GM19467 (cell line): ENCODE data around the gene FICD.
A peak's percentile ranks its signal among the peaks of the same experiment; 100 is the strongest.

ENCODE experiments used
- ATAC-seq: cut with Tn5 transposase; IDR thresholded peaks from one replicate; pipeline ENCODE4 v1.9.1; 2021; ENCODE audit warnings: mild to moderate bottlenecking, moderate library complexity; ENCODE audit not compliant: unreplicated experiment

The FICD gene

DNA sequence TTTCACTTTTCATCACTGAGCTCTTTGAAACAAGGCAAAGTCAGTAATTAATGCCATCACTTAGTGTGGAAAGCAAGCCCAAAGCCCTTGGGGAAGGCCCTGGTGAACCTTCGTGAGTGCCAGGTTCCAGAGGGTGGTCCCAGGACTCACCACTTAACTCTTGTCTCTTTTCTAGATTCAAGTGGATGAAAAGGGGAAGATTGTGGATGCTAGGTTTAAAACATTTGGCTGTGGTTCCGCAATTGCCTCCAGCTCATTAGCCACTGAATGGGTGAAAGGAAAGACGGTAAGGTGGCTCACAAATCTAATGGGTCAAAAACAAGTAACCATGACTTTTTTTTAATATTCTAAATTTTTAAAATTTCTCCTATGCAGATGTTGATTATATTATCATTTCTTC lies 50.1 kb downstream of the FICD start:
- ATAC-seq: no peak

DNA sequence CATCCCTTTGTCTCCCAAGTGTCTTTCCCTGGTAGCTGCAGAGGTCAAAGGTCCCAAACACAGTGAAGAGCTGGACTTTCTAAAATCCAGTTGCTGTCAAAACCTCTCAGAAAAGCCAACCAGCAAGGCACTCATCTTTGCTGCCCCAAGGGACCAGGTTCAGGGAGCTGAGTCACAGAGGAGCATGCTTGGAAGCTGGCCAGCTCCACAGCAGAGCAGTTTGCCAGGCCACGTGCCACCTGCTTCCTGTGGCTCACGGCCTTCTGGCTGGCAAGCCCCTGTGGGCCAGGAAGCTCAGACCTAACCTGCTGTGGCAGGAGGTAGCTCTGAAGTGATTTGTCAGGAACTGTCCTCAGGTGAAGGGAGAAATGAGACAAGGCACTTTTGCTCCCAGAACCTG lies 50.9 kb downstream of the FICD start:
- no peak for ATAC-seq

DNA sequence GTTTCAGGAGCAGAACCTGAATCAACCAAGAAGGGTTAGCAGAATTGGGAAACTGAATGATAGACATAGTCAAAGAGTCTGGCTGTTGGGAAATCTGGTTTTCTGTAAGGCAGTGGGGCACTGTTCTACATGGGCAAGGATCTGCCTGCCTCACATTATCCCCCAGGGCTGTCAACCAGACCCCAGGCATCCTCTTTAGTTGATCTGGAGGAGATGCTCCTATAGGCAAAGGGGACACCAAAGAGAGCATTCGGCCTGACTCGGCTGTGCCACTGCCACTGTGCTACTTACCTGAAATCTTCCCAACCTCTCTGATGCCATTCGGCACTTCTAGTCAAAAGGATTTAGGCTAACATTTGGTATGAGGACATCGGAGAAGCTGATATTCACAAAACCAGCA lies 51.4 kb downstream of the FICD start:
- no peak for ATAC-seq

DNA sequence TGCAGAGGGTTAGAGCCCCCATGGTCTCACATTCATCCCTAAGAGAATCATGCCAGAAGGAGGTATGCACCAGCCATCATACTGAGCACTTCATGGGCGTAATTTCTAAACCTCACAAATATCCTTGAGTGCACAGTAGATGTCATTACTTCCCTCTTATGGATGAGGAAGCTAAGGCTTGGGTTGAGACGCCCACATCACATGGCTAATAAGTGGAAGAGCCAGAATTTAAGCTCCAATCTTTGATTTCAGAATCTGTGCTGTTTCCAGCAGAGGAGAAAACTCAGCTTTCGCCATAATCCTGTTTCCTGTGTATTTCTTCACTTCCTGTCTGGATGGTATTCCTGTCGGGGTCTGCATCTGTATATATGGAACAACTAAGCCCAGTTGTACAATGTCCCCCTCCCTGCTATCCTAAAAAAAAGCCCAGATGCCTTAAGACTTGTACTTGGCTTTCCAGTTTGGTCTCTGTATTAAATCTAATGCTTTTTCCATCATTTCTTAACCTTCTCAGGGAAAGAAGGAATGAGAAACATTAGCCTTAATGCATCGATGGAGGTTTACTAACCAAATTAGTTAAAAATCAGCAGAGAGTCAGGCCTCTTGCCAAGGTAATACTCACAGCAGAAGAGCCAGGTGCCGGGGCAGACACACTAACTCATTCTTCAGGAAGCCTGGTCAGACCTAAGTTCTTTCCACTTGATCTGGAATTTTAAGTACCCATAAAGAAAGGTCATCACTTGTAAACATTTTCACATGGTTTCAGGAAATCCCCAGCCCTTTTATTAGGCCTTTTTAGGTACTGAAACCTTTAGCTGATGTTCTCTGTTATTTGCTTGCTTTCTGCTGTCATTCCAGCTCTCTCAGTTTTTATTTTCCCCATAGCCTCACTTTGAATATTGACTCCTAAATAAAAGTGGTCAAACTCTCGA lies 52.6 kb downstream of the FICD start:
- no peak for ATAC-seq

DNA sequence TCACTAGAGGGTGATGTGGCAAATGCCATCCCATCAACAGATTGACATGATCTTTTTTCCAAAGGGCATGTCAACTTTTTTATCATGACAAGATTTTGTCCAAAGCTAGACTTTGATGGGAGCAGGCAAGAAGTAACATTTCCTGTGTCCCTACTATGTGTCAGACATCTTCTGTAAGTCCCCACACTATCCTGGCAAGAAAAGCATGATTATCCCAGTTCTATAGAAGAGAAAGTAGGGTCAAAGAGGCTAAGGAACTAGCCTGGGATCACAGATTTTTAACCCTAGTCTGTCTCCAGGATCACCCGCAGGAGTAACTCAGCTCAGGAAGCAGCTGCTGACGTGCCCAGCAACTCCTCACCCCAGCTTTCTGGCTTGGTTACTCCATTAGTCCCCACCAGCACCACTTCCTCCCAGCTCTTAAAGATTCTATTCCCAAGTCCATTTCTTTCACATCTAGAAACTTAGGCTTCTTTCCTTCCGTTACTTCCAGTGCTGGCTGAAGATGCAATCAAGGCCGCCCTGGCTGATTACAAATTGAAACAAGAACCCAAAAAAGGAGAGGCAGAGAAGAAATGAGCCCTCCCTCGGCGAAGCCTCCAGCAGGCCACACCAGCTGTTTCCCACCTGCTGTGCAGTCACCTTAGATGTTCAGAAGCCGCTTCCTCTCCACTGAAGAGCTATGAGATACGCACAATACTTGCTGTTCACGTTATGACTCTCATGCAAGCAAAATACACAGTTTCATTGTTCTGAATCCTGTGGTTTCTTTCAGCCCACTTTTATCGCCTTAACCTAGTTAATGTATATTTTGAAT lies 53.5 kb downstream of the FICD start:
- peak; percentile 58 for ATAC-seq
